HUES64 (cell line): ENCODE data around the gene R3HDM1.
"Not testable (repeated sequence)": the region's sequence is repeated elsewhere in the genome, so short reads cannot be mapped to it uniquely, and the experiment has no call there.

ENCODE experiments used
- H3K27ac ChIP-seq: 2 replicates; pipeline ENCODE4 v1.7.0; 2013; ENCODE audit warnings: low read depth, low read length, inconsistent platforms
- H3K27me3 ChIP-seq: 2 replicates; pipeline ENCODE4 v1.6.1; 2013; ENCODE audit warnings: mild to moderate bottlenecking, low read length; ENCODE audit not compliant: insufficient read depth
- H3K36me3 ChIP-seq: 2 replicates; pipeline ENCODE4 v1.6.1; 2013; ENCODE audit warnings: mild to moderate bottlenecking, low read length; ENCODE audit not compliant: insufficient read depth
- H3K4me1 ChIP-seq: 2 replicates; pipeline ENCODE4 v1.6.1; 2013; ENCODE audit warnings: mild to moderate bottlenecking, low read length, moderate library complexity; ENCODE audit not compliant: insufficient read depth
- H3K4me3 ChIP-seq: 2 replicates; pipeline ENCODE4 v1.5.1; 2013; ENCODE audit warnings: mild to moderate bottlenecking, low read length, moderate library complexity
- H3K9ac ChIP-seq: 2 replicates; pipeline ENCODE4 v1.6.1; 2013; ENCODE audit warnings: mild to moderate bottlenecking, low read depth, low read length
- H3K9me3 ChIP-seq: 2 replicates; pipeline ENCODE4 v1.6.1; 2013; ENCODE audit warnings: low read depth, low read length; ENCODE audit not compliant: insufficient read depth
- WGBS: fragments of 150-250, 120-280 bp; methylation state at CpG from one replicate; pipeline ENCODE4 v1.1.7; 2013; ENCODE audit warnings: missing lambda C conversion rate; 5-methylcytosine and 5-hydroxymethylcytosine counted together

Gene R3HDM1

GRCh38 chr2:135615404-135615803 lies 84.1 kb downstream of the R3HDM1 start:
- no peak overlapping the region for H3K9ac ChIP-seq
- no peaks in the 10 kb centered on the region for H3K4me1 ChIP-seq
- no peak overlapping the region for H3K4me3 ChIP-seq
- WGBS = 93% methylated on average over 3 of the region's 3 CpGs
- no peak overlapping the region for H3K27ac ChIP-seq
- peaks cover 7% of the 10 kb centered on the region; the same call in 1 of the 2 replicates for H3K36me3 ChIP-seq
- H3K9me3 ChIP-seq = no peaks in the 10 kb centered on the region
- H3K27me3 ChIP-seq = no peaks in the 10 kb centered on the region

- Histone ChIP-seq H3K9me3 (no peaks in the 10 kb centered on the region), H3K27ac (no peak overlapping the region), H3K36me3 (peaks cover 23% of the 10 kb centered on the region), H3K4me1 (no peaks in the 10 kb centered on the region), H3K4me3 (no peak overlapping the region), H3K9ac (no peak overlapping the region), H3K27me3 (no peaks in the 10 kb centered on the region)
These were observed 86.3 kb downstream of the R3HDM1 start for GRCh38 chr2:135617501-135618015.

- 100% methylated on average over 1 of the region's 1 CpG for WGBS
- no peak overlapping the region for H3K4me3 ChIP-seq
- peaks cover 36% of the 10 kb centered on the region for H3K36me3 ChIP-seq
- no peaks in the 10 kb centered on the region for H3K9me3 ChIP-seq
- H3K4me1 ChIP-seq = no peaks in the 10 kb centered on the region
- H3K27me3 ChIP-seq = no peaks in the 10 kb centered on the region
- no peak overlapping the region for H3K9ac ChIP-seq
- H3K27ac ChIP-seq = no peak overlapping the region
These were observed 88.9 kb downstream of the R3HDM1 start for GRCh38 chr2:135620198-135620597.

- Histone ChIP-seq H3K9ac (no peak overlapping the region), H3K4me3 (no peak overlapping the region), H3K27me3 (no peaks in the 10 kb centered on the region), H3K4me1 (no peaks in the 10 kb centered on the region), H3K9me3 (no peaks in the 10 kb centered on the region), H3K36me3 (peaks cover 37% of the 10 kb centered on the region), H3K27ac (no peak overlapping the region)
These were observed 98.2 kb downstream of the R3HDM1 start for GRCh38 chr2:135629520-135629919.

GRCh38 chr2:135630034-135630433 lies 98.8 kb downstream of the R3HDM1 start:
- H3K9me3 ChIP-seq, H3K27ac ChIP-seq, H3K4me3 ChIP-seq, H3K27me3 ChIP-seq, H3K4me1 ChIP-seq, H3K9ac ChIP-seq: not testable (repeated sequence)
- 96% methylated on average over 5 of the region's 8 CpGs for WGBS
- H3K36me3 ChIP-seq = peaks cover 42% of the 10 kb centered on the region

GRCh38 chr2:135630488-135630887 lies 99.2 kb downstream of the R3HDM1 start:
- H3K4me1 ChIP-seq = no peaks in the 10 kb centered on the region
- H3K27me3 ChIP-seq = no peaks in the 10 kb centered on the region
- no peak overlapping the region for H3K4me3 ChIP-seq
- H3K9ac ChIP-seq = no peak overlapping the region
- no peaks in the 10 kb centered on the region for H3K9me3 ChIP-seq
- H3K36me3 ChIP-seq = peaks cover 46% of the 10 kb centered on the region
- WGBS = 77% methylated on average over 1 of the region's 1 CpG
- H3K27ac ChIP-seq = no peak overlapping the region

GRCh38 chr2:135633582-135633981 lies 102.3 kb downstream of the R3HDM1 start:
- H3K27ac ChIP-seq = no peak overlapping the region
- H3K4me1 ChIP-seq = no peaks in the 10 kb centered on the region
- WGBS = 92% methylated on average over 3 of the region's 4 CpGs
- H3K9ac ChIP-seq = no peak overlapping the region
- no peak overlapping the region for H3K4me3 ChIP-seq
- H3K36me3 ChIP-seq = peaks cover 73% of the 10 kb centered on the region
- H3K27me3 ChIP-seq = no peaks in the 10 kb centered on the region
- H3K9me3 ChIP-seq = no peaks in the 10 kb centered on the region

- Histone ChIP-seq H3K4me1 (no peaks in the 10 kb centered on the region), H3K4me3 (no peak overlapping the region), H3K36me3 (peaks cover 88% of the 10 kb centered on the region), H3K27me3 (no peaks in the 10 kb centered on the region), H3K9ac (no peak overlapping the region), H3K27ac (no peak overlapping the region), H3K9me3 (no peaks in the 10 kb centered on the region)
- 93% methylated on average over 5 of the region's 6 CpGs for WGBS
These were observed 104.0 kb downstream of the R3HDM1 start for GRCh38 chr2:135635212-135635835.

GRCh38 chr2:135636982-135637381 lies 105.7 kb downstream of the R3HDM1 start:
- H3K9me3 ChIP-seq = no peaks in the 10 kb centered on the region
- no peak overlapping the region for H3K9ac ChIP-seq
- H3K36me3 ChIP-seq = peaks cover 93% of the 10 kb centered on the region
- WGBS = 96% methylated on average over 1 of the region's 1 CpG
- no peaks in the 10 kb centered on the region for H3K27me3 ChIP-seq
- no peaks in the 10 kb centered on the region for H3K4me1 ChIP-seq
- no peak overlapping the region for H3K4me3 ChIP-seq
- no peak overlapping the region for H3K27ac ChIP-seq

GRCh38 chr2:135637456-135638087 lies 106.3 kb downstream of the R3HDM1 start:
- H3K9me3 ChIP-seq = no peaks in the 10 kb centered on the region
- H3K4me1 ChIP-seq = no peaks in the 10 kb centered on the region
- no peak overlapping the region for H3K4me3 ChIP-seq
- 94% methylated on average over 4 of the region's 4 CpGs for WGBS
- H3K36me3 ChIP-seq = peaks cover 93% of the 10 kb centered on the region
- no peak overlapping the region for H3K27ac ChIP-seq
- H3K27me3 ChIP-seq = no peaks in the 10 kb centered on the region
- H3K9ac ChIP-seq = no peak overlapping the region

GRCh38 chr2:135638825-135639224 lies 107.5 kb downstream of the R3HDM1 start:
- 90% methylated on average over 3 of the region's 3 CpGs for WGBS
- peaks cover 95% of the 10 kb centered on the region for H3K36me3 ChIP-seq
- no peaks in the 10 kb centered on the region for H3K27me3 ChIP-seq

More at GRCh38 chr2:135638825-135639224, 107.5 kb downstream of the R3HDM1 start:
- Histone ChIP-seq H3K27ac (no peak overlapping the region), H3K9ac (no peak overlapping the region), H3K4me3 (no peak overlapping the region), H3K4me1 (no peaks in the 10 kb centered on the region), H3K9me3 (no peaks in the 10 kb centered on the region)
